ENCODE data around the gene DIPK2A. TPM values are rescaled to one million over a fixed set of nuclear protein-coding genes. Genes with fewer than 3 reads are reported as not detected.
A peak's percentile ranks its signal among the peaks of the same experiment; 100 is the strongest.

DIPK2A gene
- total RNA-seq, 2 donors from 2014 or later, result 9.4 to 10.4 TPM

DNA sequence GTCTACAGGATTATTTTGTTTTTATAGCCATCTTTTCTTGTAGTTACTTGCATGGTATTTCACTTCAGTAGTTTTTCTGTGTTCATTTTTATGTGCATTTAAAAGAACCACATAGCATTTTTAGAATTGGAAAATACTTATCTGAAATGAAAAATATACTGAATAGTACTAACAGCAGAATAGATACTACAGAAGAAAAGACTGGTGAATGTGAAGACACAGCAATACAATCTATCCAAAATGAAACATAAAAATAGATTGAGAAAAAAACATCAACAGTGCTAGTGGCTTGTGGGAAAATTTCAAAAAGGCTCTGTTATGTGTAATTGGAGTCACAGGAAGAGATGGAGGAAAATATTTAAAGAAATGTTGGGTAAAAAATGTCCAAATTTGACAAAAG, 12.7 kb upstream of the DIPK2A start:
- no peak for ATAC-seq (replicated peaks in 1 of 2)

GRCh38 chr3:143961342-143961741, 10.3 kb upstream of the DIPK2A start:
- DNase-seq (no peak), ATAC-seq (replicated peaks in 1 of 2) (no peak)
- Mint-ChIP-seq H3K9me3 (peaks cover 2% of the 10 kb centered on the region in 2 donors), H3K36me3 (ENCODE audit: insufficient read depth in 2 of 2) (peaks cover 2 to 4% of the 10 kb centered on the region in 2 donors), H3K4me3 (no peak overlapping the region), H3K4me1 (ENCODE audit: low read depth) (no peaks in the 10 kb centered on the region), H3K27ac (no peak overlapping the region), H3K27me3 (ENCODE audit: low read depth) (peaks cover 16% of the 10 kb centered on the region)

More for the DNA sequence above, 12.7 kb upstream of the DIPK2A start:
- DNase-seq, result no peak
- no peaks in the 10 kb centered on the region for H3K4me1 Mint-ChIP-seq (ENCODE audit: low read depth)
- peaks cover 2% of the 10 kb centered on the region in 2 donors for H3K9me3 Mint-ChIP-seq
- peaks cover 2 to 4% of the 10 kb centered on the region in 2 donors for H3K36me3 Mint-ChIP-seq (ENCODE audit: insufficient read depth in 2 of 2)
- peaks cover 11% of the 10 kb centered on the region for H3K27me3 Mint-ChIP-seq (ENCODE audit: low read depth)
- H3K27ac Mint-ChIP-seq, result no peak overlapping the region
- no peak overlapping the region for H3K4me3 Mint-ChIP-seq

DNA sequence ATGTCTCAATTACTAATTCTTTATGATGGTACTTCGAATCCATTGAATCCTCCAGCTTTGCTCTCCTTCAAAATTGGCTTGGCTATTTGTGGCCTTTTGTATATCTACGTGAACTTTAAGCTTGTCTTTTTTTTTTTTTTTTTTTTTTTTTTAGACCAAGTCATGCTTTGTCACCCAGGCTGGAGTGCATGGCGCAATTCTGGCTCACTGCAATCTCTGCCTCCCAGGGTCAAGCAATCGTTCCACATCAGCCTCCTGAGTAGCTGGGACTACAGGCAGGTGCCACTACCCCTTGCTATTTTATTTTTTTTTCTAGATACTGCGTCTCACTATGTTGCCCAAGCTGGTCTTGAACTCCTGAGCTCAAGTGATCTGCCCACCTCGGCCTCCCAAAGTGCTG, 7.7 kb upstream of the DIPK2A start:
- DNase-seq (no peak), ATAC-seq (replicated peaks in 1 of 2) (no peak)
- no peak overlapping the region for H3K27ac Mint-ChIP-seq
- H3K27me3 Mint-ChIP-seq (ENCODE audit: low read depth), result peaks cover 15% of the 10 kb centered on the region
- H3K36me3 Mint-ChIP-seq (ENCODE audit: insufficient read depth in 2 of 2), result peaks cover 2 to 4% of the 10 kb centered on the region in 2 donors
- peaks cover 2% of the 10 kb centered on the region in 2 donors for H3K9me3 Mint-ChIP-seq
- no peak overlapping the region for H3K4me3 Mint-ChIP-seq
- no peaks in the 10 kb centered on the region for H3K4me1 Mint-ChIP-seq (ENCODE audit: low read depth)

DNA sequence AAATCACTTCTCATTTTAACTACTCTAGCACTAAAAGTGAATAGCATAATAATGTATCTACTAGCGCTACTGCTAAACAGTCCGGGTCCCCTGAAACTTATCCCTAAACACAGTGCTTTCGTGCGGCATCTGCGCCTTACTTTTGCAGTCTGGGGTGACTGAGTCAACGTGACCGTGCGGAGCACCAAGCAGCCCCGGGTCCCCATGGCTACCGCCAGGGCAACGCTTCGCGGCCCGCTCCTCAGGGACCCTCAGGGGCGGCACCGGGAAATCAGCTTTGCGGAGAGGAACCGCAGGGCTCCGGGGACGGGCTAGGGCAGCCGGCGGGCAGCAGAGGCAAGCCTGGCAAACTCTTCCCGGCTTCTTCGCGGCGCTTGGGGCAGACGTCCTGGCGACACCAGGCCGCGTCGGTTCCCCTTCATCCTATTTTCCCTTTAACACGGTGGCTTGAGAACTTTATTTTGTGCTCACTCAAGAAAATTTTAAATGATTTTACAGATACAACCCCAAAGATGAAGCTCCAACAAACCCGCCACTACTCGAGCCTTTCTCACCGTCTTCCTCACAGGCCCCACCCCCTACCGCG, 757 bp upstream of the DIPK2A start:
- peak; percentile 65 to 71 for DNase-seq
- ATAC-seq (replicated peaks in 1 of 2), result peak; percentile 21 to 26
- Mint-ChIP-seq H3K4me3 (peak overlapping the region; percentile 90 to 95), H3K27me3 (ENCODE audit: low read depth) (peaks cover 15% of the 10 kb centered on the region), H3K9me3 (no peaks in the 10 kb centered on the region), H3K4me1 (ENCODE audit: low read depth) (peaks cover 21% of the 10 kb centered on the region), H3K36me3 (ENCODE audit: insufficient read depth in 2 of 2) (peaks cover 0 to 3% of the 10 kb centered on the region in 2 donors), H3K27ac (peak overlapping the region; percentile 65)

- peak overlapping the region; percentile 90 to 95 for H3K4me3 Mint-ChIP-seq
- ATAC-seq (replicated peaks in 1 of 2) (peak; percentile 22 to 27), DNase-seq (peak in 1 of 2 donors; percentile 67)
- peaks cover 31% of the 10 kb centered on the region for H3K4me1 Mint-ChIP-seq (ENCODE audit: low read depth)
- no peak overlapping the region for H3K27ac Mint-ChIP-seq
- peaks cover 0 to 3% of the 10 kb centered on the region in 2 donors for H3K36me3 Mint-ChIP-seq (ENCODE audit: insufficient read depth in 2 of 2)
- peaks cover 9% of the 10 kb centered on the region for H3K27me3 Mint-ChIP-seq (ENCODE audit: low read depth)
- H3K9me3 Mint-ChIP-seq, result no peaks in the 10 kb centered on the region
These were observed 507 bp downstream of the DIPK2A start for GRCh38 chr3:143972155-143972504.

- Mint-ChIP-seq H3K4me1 (ENCODE audit: low read depth) (peaks cover 37% of the 10 kb centered on the region), H3K36me3 (ENCODE audit: insufficient read depth in 2 of 2) (peaks cover 0 to 3% of the 10 kb centered on the region in 2 donors), H3K4me3 (peak overlapping the region; percentile 90 to 95), H3K9me3 (no peaks in the 10 kb centered on the region), H3K27me3 (ENCODE audit: low read depth) (peaks cover 9% of the 10 kb centered on the region), H3K27ac (peak overlapping the region; percentile 74)
- ATAC-seq (replicated peaks in 1 of 2), result peak; percentile 39 to 43
- peak; percentile 64 to 70 for DNase-seq
These were observed 1.1 kb downstream of the DIPK2A start for GRCh38 chr3:143972505-143973258.

GRCh38 chr3:143973259-143974021, 1.8 kb downstream of the DIPK2A start:
- Mint-ChIP-seq H3K27me3 (ENCODE audit: low read depth) (peaks cover 9% of the 10 kb centered on the region), H3K36me3 (ENCODE audit: insufficient read depth in 2 of 2) (peaks cover 0 to 3% of the 10 kb centered on the region in 2 donors), H3K9me3 (no peaks in the 10 kb centered on the region), H3K4me1 (ENCODE audit: low read depth) (peaks cover 43% of the 10 kb centered on the region), H3K27ac (peak overlapping the region; percentile 74), H3K4me3 (peak overlapping the region; percentile 90 to 95)
- no peak for ATAC-seq (replicated peaks in 1 of 2)
- peak in 1 of 2 donors; percentile 1 for DNase-seq

DNA sequence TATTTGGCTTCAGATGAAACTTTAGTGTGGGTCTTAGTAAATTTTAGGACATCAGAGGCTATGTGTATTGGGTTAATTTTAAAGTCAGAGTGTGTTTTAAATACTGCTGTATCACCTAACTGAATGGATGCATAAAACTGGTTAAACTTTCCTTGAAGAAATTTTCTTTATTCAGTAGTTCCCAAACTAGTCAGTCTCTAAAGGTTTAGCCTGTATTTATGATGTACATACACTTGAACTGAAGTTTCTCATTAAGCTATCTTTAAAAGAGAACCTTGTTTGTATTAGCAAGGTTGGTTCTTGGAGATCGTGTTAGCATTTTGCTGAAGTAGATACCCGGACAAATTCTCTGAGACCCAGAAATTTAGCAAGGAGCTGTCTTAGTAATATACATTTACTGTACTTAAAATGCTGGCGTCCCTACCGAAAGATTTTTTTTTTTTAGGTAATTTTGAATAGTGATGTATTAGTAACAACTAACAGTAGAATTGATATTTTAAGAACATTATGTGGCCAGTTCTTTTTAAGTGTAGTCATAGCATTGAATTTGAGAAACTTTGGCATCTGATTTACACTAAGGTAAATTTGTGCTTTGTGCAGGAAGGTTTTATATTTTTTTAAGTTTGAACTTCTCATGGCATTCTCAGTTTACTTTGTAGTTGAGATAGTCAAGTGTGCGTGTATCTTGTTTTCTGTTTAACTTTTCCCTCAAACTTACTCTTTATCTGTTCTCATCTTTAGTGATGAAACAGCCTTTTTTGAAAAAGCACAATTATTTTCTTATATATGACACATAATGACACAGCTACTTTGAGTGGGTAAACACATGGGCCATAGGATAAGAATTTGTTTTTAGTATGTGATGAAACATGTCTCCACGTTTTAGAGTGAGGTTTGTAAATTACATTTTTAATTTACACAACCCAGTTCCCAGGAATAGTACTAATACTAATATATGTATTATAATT, 2.9 kb downstream of the DIPK2A start:
- peak overlapping the region; percentile 74 for H3K27ac Mint-ChIP-seq
- no peak for ATAC-seq (replicated peaks in 1 of 2)
- H3K9me3 Mint-ChIP-seq, result no peaks in the 10 kb centered on the region
- H3K4me1 Mint-ChIP-seq (ENCODE audit: low read depth), result peaks cover 43% of the 10 kb centered on the region
- H3K27me3 Mint-ChIP-seq (ENCODE audit: low read depth), result peaks cover under 1% of the 10 kb centered on the region
- H3K4me3 Mint-ChIP-seq, result peak overlapping the region; percentile 90 to 95
- DNase-seq, result no peak
- H3K36me3 Mint-ChIP-seq (ENCODE audit: insufficient read depth in 2 of 2), result peaks cover 0 to 3% of the 10 kb centered on the region in 2 donors

- no peaks in the 10 kb centered on the region for H3K27me3 Mint-ChIP-seq (ENCODE audit: low read depth)
- H3K36me3 Mint-ChIP-seq (ENCODE audit: insufficient read depth in 2 of 2), result peaks cover 0 to 3% of the 10 kb centered on the region in 2 donors
- H3K4me3 Mint-ChIP-seq, result peak overlapping the region in 1 of 2 donors; percentile 90
- no peaks in the 10 kb centered on the region for H3K9me3 Mint-ChIP-seq
- H3K4me1 Mint-ChIP-seq (ENCODE audit: low read depth), result peaks cover 43% of the 10 kb centered on the region
- DNase-seq, result peak in 1 of 2 donors; percentile 4
- H3K27ac Mint-ChIP-seq, result no peak overlapping the region
- no peak for ATAC-seq (replicated peaks in 1 of 2)
These were observed 4.0 kb downstream of the DIPK2A start for GRCh38 chr3:143975554-143976152.

- H3K4me1 Mint-ChIP-seq (ENCODE audit: low read depth), result peaks cover 43% of the 10 kb centered on the region
- peak overlapping the region in 1 of 2 donors; percentile 49 for H3K4me3 Mint-ChIP-seq
- peak overlapping the region; percentile 36 for H3K27ac Mint-ChIP-seq
- DNase-seq, result no peak
- no peak for ATAC-seq (replicated peaks in 1 of 2)
- peaks cover 2 to 5% of the 10 kb centered on the region in 2 donors for H3K36me3 Mint-ChIP-seq (ENCODE audit: insufficient read depth in 2 of 2)
- H3K27me3 Mint-ChIP-seq (ENCODE audit: low read depth), result no peaks in the 10 kb centered on the region
- peaks cover 0 to under 1% of the 10 kb centered on the region in 2 donors for H3K9me3 Mint-ChIP-seq
These were observed 6.0 kb downstream of the DIPK2A start for GRCh38 chr3:143977341-143978262.

DNA sequence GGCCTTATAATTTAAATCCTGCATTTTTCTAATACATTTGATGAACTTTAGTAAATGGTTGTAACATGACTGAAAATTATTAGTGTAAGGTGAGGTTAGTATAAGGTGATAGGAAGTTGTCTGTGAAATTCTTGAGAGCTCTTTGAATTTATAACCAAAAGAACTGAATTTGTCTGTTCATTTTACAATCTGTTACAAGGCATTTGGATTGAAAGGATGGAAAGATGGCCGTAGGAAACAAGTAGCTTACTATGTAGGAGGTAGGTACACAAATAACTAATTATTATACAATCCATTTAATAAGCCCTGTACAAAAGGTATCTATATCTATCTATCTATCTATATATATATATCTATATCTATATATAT, 6.6 kb downstream of the DIPK2A start:
- H3K27ac Mint-ChIP-seq, result peak overlapping the region; percentile 36
- H3K4me1 Mint-ChIP-seq (ENCODE audit: low read depth), result peaks cover 43% of the 10 kb centered on the region
- no peak for ATAC-seq (replicated peaks in 1 of 2)
- no peak for DNase-seq
- no peaks in the 10 kb centered on the region for H3K27me3 Mint-ChIP-seq (ENCODE audit: low read depth)
- H3K36me3 Mint-ChIP-seq (ENCODE audit: insufficient read depth in 2 of 2), result peaks cover 4 to 5% of the 10 kb centered on the region in 2 donors
- peaks cover 2 to 3% of the 10 kb centered on the region in 2 donors for H3K9me3 Mint-ChIP-seq
- H3K4me3 Mint-ChIP-seq, result peak overlapping the region in 1 of 2 donors; percentile 49

Data from activated T-cell treated with anti-CD3 and anti-CD28 coated beads, Interleukin-2, amount 50 U/mL, for 72 hours (primary cell).